GM23338 (cell line): ENCODE measurements around the gene KCNB1. TPM values are rescaled to one million over a fixed set of nuclear protein-coding genes. Genes with fewer than 3 reads are reported as not detected.

Source experiments
- polyA plus RNA-seq: library from polyadenylated mRNA; unstranded; fragments of >200 nt; fragmentation: Nextera tagmentation; extraction: Ambion mirVana; gene quantifications from 2 replicates; pipeline ENCODE4 v1.2.1, GENCODE V29; 2016
- total RNA-seq: library from RNA; depleted of rRNA; stranded (reverse); fragments of >200 nt; shearing (Covaris generic); gene quantifications from 2 replicates; pipeline ENCODE4 v1.2.3, GENCODE V29; 2014; rRNA removed

The KCNB1 gene
- total and polyA plus RNA-seq, 2 experiments from 2014 or later: 0.28 to 0.29 TPM

Other genes with a start within 250 kb of the KCNB1 start
- 11.1 and 12.1 TPM in 2 replicates for gene ZNFX1, start 204.6 kb downstream of the KCNB1 start, total RNA-seq
- 6.1 and 6.2 TPM in 2 replicates for gene ZNFX1, start 204.6 kb downstream of the KCNB1 start, polyA plus RNA-seq
- 28.7 and 29.0 TPM in 2 replicates for gene PTGIS, start 85.5 kb upstream of the KCNB1 start, total RNA-seq
- 6.6 and 7.5 TPM in 2 replicates for gene PTGIS, start 85.5 kb upstream of the KCNB1 start, polyA plus RNA-seq
- 50.3 and 53.2 TPM in 2 replicates for gene B4GALT5, start 231.2 kb upstream of the KCNB1 start, total RNA-seq
- 19.1 and 20.1 TPM in 2 replicates for gene B4GALT5, start 231.2 kb upstream of the KCNB1 start, polyA plus RNA-seq